Measurements from ENCODE around the gene THADA.

- TF ChIP-seq, protein P1, sequence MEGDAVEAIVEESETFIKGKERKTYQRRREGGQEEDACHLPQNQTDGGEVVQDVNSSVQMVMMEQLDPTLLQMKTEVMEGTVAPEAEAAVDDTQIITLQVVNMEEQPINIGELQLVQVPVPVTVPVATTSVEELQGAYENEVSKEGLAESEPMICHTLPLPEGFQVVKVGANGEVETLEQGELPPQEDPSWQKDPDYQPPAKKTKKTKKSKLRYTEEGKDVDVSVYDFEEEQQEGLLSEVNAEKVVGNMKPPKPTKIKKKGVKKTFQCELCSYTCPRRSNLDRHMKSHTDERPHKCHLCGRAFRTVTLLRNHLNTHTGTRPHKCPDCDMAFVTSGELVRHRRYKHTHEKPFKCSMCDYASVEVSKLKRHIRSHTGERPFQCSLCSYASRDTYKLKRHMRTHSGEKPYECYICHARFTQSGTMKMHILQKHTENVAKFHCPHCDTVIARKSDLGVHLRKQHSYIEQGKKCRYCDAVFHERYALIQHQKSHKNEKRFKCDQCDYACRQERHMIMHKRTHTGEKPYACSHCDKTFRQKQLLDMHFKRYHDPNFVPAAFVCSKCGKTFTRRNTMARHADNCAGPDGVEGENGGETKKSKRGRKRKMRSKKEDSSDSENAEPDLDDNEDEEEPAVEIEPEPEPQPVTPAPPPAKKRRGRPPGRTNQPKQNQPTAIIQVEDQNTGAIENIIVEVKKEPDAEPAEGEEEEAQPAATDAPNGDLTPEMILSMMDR (IDR thresholded peaks at IDR 0.05; ENCODE audit: insufficient read depth, low read length, poor library complexity, severe bottlenecking), result no peak
- no peak for TF ChIP-seq EZH2phosphoT487 (conservative IDR thresholded peaks at IDR 0.05; ENCODE audit: low read length)
Measured at GRCh38 chr2:43273529-43273928, 322.3 kb downstream of the THADA start.
